ENCODE measurements around the gene TADA2A. TPM values are rescaled to one million over a fixed set of nuclear protein-coding genes. Genes with fewer than 3 reads are reported as not detected.
"Not testable (repeated sequence)": the region's sequence is repeated elsewhere in the genome, so short reads cannot be mapped to it uniquely, and the experiment has no call there.

The TADA2A gene
- total RNA-seq, 1 donor from 2014 or later: 28.9 TPM

DNA sequence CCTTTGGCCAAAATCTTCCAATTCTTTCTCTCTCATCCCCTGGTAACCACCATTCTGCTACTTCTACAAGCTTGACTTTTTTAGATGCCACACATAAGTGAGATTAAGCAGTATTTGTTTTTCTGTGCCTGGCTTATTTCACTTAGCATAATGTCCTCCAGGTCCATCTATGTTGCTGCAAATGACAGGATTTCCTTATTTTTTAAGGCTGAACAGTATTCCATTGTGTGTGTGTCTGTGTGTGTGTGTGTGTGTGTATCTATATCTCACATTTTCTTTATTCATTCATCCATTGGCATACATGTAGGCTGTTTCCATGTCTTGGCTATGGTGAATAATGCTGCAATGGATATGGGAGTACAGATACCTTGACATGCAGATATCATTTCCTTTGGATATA is 6.2 kb upstream of the TADA2A start:
- Mint-ChIP-seq H3K4me1 (peaks cover 11% of the 10 kb centered on the region), H3K27ac (no peak overlapping the region), H3K27me3 (ENCODE audit: low read depth) (no peaks in the 10 kb centered on the region), H3K4me3 (no peak overlapping the region), H3K36me3 (no peaks in the 10 kb centered on the region), H3K9me3 (no peaks in the 10 kb centered on the region)
- no peak for DNase-seq (ENCODE audit: low spot score in 2 of 2, unreplicated experiment in 2 of 2)
- TF ChIP-seq, protein P1, sequence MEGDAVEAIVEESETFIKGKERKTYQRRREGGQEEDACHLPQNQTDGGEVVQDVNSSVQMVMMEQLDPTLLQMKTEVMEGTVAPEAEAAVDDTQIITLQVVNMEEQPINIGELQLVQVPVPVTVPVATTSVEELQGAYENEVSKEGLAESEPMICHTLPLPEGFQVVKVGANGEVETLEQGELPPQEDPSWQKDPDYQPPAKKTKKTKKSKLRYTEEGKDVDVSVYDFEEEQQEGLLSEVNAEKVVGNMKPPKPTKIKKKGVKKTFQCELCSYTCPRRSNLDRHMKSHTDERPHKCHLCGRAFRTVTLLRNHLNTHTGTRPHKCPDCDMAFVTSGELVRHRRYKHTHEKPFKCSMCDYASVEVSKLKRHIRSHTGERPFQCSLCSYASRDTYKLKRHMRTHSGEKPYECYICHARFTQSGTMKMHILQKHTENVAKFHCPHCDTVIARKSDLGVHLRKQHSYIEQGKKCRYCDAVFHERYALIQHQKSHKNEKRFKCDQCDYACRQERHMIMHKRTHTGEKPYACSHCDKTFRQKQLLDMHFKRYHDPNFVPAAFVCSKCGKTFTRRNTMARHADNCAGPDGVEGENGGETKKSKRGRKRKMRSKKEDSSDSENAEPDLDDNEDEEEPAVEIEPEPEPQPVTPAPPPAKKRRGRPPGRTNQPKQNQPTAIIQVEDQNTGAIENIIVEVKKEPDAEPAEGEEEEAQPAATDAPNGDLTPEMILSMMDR (IDR thresholded peaks at IDR 0.05; ENCODE audit: unreplicated experiment): no peak

DNA sequence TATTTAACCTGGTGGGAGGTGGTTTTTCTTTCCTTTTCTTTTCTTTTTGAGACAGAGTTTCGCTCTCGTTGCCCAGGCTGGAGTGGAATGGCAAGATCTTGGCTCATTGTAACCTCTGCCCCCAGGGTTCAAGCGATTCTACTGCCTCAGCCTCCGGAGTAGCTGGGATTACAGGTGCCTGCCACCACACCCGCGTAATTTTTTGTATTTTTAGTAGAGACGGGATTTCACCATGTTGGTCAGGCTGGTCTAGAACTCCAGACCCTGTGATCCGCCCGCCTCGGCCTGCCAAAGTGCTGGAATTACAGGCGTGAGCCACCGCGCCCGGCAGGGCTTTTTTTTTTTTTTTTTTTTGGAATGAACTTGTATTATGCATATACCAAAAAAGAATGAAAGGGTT is 1.2 kb upstream of the TADA2A start:
- peak overlapping the region; percentile 97 for H3K4me3 Mint-ChIP-seq
- peaks cover 23% of the 10 kb centered on the region for H3K4me1 Mint-ChIP-seq
- not testable (repeated sequence) for H3K27me3 Mint-ChIP-seq (ENCODE audit: low read depth); DNase-seq (ENCODE audit: low spot score in 2 of 2, unreplicated experiment in 2 of 2); H3K9me3 Mint-ChIP-seq; H3K36me3 Mint-ChIP-seq
- peak overlapping the region; percentile 95 for H3K27ac Mint-ChIP-seq

DNA sequence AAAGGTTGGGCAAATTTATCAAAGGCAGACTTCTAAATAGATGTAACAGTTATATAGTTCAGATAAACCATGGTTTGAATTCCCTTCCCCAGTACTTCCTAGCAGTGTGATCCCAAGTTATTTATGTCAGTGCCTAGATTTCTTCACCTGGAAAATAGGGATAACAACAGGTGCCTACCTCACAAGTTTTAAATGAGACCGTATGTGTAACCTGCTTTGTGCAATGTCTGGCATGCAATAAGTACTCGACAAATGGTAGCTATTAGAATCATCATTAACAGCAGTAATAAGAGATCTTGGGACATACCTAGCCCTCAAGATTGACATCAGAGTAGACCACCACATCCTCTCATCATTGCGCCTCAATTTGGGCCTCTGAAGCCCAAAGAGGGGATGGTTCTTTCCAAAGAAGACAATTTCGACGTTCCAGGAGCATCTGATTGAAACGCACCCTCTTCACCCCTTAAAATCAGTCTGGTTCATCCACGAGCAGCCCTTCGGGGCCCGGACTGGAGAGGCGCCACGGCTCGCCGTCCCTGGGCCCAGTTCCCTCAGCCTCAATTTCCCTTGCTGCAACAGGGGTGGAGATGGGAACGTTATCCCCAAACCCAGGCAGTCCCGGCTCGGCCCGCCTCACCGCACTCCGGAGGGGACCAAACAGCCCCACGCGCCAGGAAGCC is 591 bp upstream of the TADA2A start:
- peaks cover 23% of the 10 kb centered on the region for H3K4me1 Mint-ChIP-seq
- no peaks in the 10 kb centered on the region for H3K27me3 Mint-ChIP-seq (ENCODE audit: low read depth)

DNA sequence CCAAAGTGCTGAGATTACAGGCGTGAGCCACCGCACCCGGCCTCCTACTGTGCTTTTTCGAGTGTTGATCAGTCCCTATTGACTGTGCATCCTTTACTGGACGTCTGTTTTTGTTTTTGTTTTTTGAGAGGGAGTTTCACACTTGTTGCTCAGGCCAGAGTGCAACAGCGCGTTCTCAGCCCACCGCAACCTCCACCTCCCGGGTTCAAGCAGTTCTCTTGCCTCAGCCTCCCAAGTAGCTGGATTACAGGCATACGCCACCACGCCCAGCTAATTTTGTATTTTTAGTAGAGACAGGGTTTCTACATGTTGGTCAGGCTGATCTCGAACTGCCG is 1.4 kb downstream of the TADA2A start:
- Mint-ChIP-seq H3K4me1 (peaks cover 23% of the 10 kb centered on the region), H3K4me3 (peak overlapping the region; percentile 72), H3K27ac (peak overlapping the region; percentile 79)
- not testable (repeated sequence) for H3K9me3 Mint-ChIP-seq; H3K36me3 Mint-ChIP-seq; DNase-seq (ENCODE audit: low spot score in 2 of 2, unreplicated experiment in 2 of 2); H3K27me3 Mint-ChIP-seq (ENCODE audit: low read depth)

More for the DNA sequence above, 591 bp upstream of the TADA2A start:
- Mint-ChIP-seq H3K27ac (peak overlapping the region; percentile 95), H3K36me3 (peaks cover 5% of the 10 kb centered on the region), H3K4me3 (peak overlapping the region; percentile 97), H3K9me3 (no peaks in the 10 kb centered on the region)
- TF ChIP-seq, protein P1 (IDR thresholded peaks at IDR 0.05; ENCODE audit: unreplicated experiment): no peak
- peak in 1 of 2 experiments; percentile 71 for DNase-seq (ENCODE audit: low spot score in 2 of 2, unreplicated experiment in 2 of 2)

DNA sequence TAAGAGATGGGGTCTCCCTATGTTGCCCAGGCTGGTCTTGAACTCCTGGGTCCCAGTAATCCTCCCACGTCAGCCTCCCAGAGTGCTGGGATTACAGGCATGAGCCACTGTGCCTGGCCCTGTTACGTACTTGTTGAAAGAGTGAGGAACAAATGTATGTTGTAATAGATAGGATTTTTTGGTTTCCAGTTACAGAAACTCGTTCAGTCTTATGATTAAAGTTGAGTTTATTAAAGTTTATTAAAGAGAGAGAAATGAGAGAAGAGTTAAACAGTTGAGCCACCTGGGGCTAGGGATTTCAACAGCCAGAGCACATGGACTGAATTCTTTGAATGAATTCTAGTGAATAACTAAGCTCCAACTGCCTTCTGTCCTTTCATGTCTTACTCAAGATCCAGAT is 3.7 kb downstream of the TADA2A start:
- H3K4me1 Mint-ChIP-seq: peaks cover 14% of the 10 kb centered on the region
- H3K4me3 Mint-ChIP-seq: no peak overlapping the region
- no peak for DNase-seq (ENCODE audit: low spot score in 2 of 2, unreplicated experiment in 2 of 2)
- peaks cover 23% of the 10 kb centered on the region for H3K36me3 Mint-ChIP-seq
- H3K27me3 Mint-ChIP-seq (ENCODE audit: low read depth): no peaks in the 10 kb centered on the region
- H3K27ac Mint-ChIP-seq: peak overlapping the region; percentile 15
- H3K9me3 Mint-ChIP-seq: peaks cover 8% of the 10 kb centered on the region
- TF ChIP-seq, protein P1 (IDR thresholded peaks at IDR 0.05; ENCODE audit: unreplicated experiment): no peak

DNA sequence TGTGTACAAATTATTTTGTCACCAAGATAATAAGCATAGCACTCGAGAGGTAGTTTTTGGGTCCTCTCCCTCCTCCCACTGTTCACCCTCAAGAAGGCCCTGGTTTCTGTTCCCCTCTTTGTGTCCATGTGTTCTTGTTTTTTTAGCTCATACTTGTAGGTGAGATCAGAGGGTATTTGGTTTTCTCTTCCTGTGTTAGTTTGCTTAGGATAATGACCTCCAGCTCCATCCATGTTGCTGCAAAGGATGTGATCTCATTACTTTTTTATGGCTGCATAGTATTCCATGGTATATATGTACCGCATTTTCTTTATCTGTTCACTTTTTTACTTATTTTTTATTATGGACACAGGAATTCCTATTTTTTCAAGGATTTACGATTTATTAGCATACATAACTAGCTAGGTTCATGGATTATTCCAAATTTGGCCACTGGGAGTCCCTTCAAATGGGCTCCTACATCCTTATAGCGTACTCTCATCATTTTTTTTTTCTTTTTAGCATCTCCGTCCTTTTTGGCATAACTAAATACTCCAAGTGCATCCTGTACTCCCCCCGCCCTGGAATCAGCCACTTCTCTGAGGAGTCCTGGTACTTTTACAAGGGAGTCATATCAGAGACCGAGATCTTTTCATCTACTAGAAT is 7.3 kb downstream of the TADA2A start:
- Mint-ChIP-seq H3K4me3 (no peak overlapping the region), H3K9me3 (peaks cover 8% of the 10 kb centered on the region), H3K4me1 (no peaks in the 10 kb centered on the region), H3K27me3 (ENCODE audit: low read depth) (no peaks in the 10 kb centered on the region), H3K27ac (no peak overlapping the region), H3K36me3 (peaks cover 29% of the 10 kb centered on the region)
- TF ChIP-seq, protein P1 (IDR thresholded peaks at IDR 0.05; ENCODE audit: unreplicated experiment): no peak
- no peak for DNase-seq (ENCODE audit: low spot score in 2 of 2, unreplicated experiment in 2 of 2)

Data from mesothelial cell of epicardium (in vitro differentiated cells).